Osteoblast (primary cell): ENCODE data around the gene FICD. TPM values are rescaled to one million over a fixed set of nuclear protein-coding genes. Genes with fewer than 3 reads are reported as not detected.

Source experiments
- DNase-seq: peaks from one replicate; pipeline ENCODE4 v3.0.0; 2011; ENCODE audit warnings: low spot score, mixed read lengths; ENCODE audit not compliant: insufficient read length; ENCODE audit errors: missing footprints
- H2AFZ ChIP-seq: 2 replicates; pipeline ENCODE4 v1.6.0; 2011; ENCODE audit warnings: mild to moderate bottlenecking, low read length
- H3K27ac ChIP-seq: 2 replicates; pipeline ENCODE4 v1.5.1; 2011; ENCODE audit warnings: mild to moderate bottlenecking, low read depth, low read length, moderate library complexity
- H3K27me3 ChIP-seq: 2 replicates; pipeline ENCODE4 v1.6.0; 2012; ENCODE audit warnings: mild to moderate bottlenecking, control low read depth, inconsistent platforms, low read length, moderate library complexity; ENCODE audit not compliant: insufficient read depth
- H3K36me3 ChIP-seq: 2 replicates; pipeline ENCODE4 v1.5.1; 2011; ENCODE audit warnings: mild to moderate bottlenecking, low read length, control low read depth, moderate library complexity; ENCODE audit not compliant: insufficient read depth
- H3K4me1 ChIP-seq: 2 replicates; pipeline ENCODE4 v1.5.1; 2011; ENCODE audit warnings: mild to moderate bottlenecking, low read length, control low read depth, moderate library complexity; ENCODE audit not compliant: insufficient read depth
- H3K4me2 ChIP-seq: 2 replicates; pipeline ENCODE4 v1.6.0; 2011; ENCODE audit warnings: mild to moderate bottlenecking, low read length; ENCODE audit not compliant: insufficient read depth
- H3K4me3 ChIP-seq: fragments of 200-600 bp; sonication (generic); 3 replicates; pipeline ENCODE4 v1.5.1; 2012; ENCODE audit warnings: mild to moderate bottlenecking, low read length, inconsistent platforms; ENCODE audit not compliant: insufficient read depth
- H3K79me2 ChIP-seq: 2 replicates; pipeline ENCODE4 v1.6.0; 2012; ENCODE audit warnings: mild to moderate bottlenecking, low read length, control low read depth, inconsistent platforms; ENCODE audit not compliant: insufficient read depth
- H3K9me3 ChIP-seq: 2 replicates; pipeline ENCODE4 v1.5.1; 2011; ENCODE audit warnings: low read depth, low read length, control low read depth
- H4K20me1 ChIP-seq: 2 replicates; pipeline ENCODE4 v1.6.0; 2012; ENCODE audit warnings: mild to moderate bottlenecking, low read length, control low read depth; ENCODE audit not compliant: insufficient read depth
- total RNA-seq: library from RNA; depleted of rRNA; stranded (reverse); fragments of >200 nt; gene quantifications from 2 replicates; pipeline ENCODE4 v1.2.3, GENCODE V29; 2012
- TF ChIP-seq, protein P1 (sequence below): IDR thresholded peaks from 2 replicates; pipeline ENCODE4 v1.5.1; 2011; ENCODE audit warnings: mild to moderate bottlenecking, low read depth, low read length, moderate library complexity; ENCODE audit errors: extremely low read depth

Gene FICD
- total RNA-seq, 1 donor = 5.4 TPM

DNA sequence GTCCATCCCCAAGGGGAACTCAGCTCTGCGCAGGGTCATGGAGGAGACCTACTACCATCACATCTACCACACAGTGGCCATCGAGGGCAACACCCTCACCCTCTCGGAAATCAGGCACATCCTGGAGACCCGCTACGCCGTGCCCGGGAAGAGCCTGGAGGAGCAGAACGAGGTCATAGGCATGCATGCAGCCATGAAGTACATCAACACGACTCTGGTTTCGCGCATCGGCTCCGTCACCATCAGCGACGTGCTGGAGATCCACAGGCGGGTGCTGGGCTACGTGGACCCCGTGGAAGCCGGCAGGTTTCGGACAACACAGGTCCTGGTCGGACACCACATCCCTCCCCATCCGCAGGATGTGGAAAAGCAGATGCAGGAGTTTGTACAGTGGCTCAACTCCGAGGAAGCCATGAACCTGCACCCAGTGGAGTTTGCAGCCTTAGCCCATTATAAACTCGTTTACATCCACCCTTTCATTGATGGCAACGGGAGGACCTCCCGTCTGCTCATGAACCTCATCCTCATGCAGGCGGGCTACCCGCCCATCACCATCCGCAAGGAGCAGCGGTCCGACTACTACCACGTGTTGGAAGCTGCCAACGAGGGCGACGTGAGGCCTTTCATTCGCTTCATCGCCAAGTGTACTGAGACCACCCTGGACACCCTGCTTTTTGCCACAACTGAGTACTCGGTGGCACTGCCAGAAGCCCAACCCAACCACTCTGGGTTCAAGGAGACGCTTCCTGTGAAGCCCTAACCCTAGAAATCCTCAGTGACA, 3.8 kb downstream of the FICD start:
- Histone ChIP-seq H3K4me1 (peaks cover 8% of the 10 kb centered on the region), H2AFZ (no peak overlapping the region), H3K27me3 (no peaks in the 10 kb centered on the region), H3K27ac (no peak overlapping the region), H3K9me3 (no peaks in the 10 kb centered on the region), H4K20me1 (no peaks in the 10 kb centered on the region), H3K4me3 (no peak overlapping the region), H3K79me2 (peaks cover 22% of the 10 kb centered on the region), H3K4me2 (no peak overlapping the region), H3K36me3 (peaks cover 61% of the 10 kb centered on the region)
- DNase-seq = no peak
- TF ChIP-seq, protein P1, sequence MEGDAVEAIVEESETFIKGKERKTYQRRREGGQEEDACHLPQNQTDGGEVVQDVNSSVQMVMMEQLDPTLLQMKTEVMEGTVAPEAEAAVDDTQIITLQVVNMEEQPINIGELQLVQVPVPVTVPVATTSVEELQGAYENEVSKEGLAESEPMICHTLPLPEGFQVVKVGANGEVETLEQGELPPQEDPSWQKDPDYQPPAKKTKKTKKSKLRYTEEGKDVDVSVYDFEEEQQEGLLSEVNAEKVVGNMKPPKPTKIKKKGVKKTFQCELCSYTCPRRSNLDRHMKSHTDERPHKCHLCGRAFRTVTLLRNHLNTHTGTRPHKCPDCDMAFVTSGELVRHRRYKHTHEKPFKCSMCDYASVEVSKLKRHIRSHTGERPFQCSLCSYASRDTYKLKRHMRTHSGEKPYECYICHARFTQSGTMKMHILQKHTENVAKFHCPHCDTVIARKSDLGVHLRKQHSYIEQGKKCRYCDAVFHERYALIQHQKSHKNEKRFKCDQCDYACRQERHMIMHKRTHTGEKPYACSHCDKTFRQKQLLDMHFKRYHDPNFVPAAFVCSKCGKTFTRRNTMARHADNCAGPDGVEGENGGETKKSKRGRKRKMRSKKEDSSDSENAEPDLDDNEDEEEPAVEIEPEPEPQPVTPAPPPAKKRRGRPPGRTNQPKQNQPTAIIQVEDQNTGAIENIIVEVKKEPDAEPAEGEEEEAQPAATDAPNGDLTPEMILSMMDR = no peak

DNA sequence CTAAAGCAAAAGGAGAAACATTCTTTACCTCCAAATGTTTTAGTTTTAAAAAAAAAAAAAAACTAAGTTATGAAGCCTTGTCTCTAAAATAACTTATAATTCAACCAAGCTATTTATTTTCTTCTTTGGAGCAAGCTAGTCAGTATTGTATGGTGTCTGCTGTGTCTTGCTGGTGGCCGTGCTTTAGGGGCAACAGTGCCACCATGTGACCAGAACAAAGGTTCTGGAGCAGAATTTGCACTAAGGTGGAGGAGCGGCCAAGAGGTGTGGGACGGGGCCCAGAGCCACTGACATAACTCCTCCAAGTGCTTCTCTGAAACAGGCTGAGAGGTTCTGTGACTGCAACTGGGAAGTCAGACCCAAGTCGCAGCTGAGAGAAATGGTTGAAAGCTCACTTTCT, 4.5 kb downstream of the FICD start:
- H4K20me1 ChIP-seq = no peaks in the 10 kb centered on the region
- peaks cover 8% of the 10 kb centered on the region for H3K4me1 ChIP-seq
- H3K4me2 ChIP-seq = no peak overlapping the region
- peaks cover 27% of the 10 kb centered on the region for H3K79me2 ChIP-seq
- no peak for DNase-seq
- H3K27ac ChIP-seq = no peak overlapping the region
- TF ChIP-seq, protein P1 = no peak
- no peak overlapping the region for H3K4me3 ChIP-seq
- H2AFZ ChIP-seq = no peak overlapping the region
- peaks cover 68% of the 10 kb centered on the region for H3K36me3 ChIP-seq
- H3K9me3 ChIP-seq = no peaks in the 10 kb centered on the region
- H3K27me3 ChIP-seq = no peaks in the 10 kb centered on the region

GRCh38 chr12:108523365-108523764, 8.3 kb downstream of the FICD start:
- no peaks in the 10 kb centered on the region for H3K9me3 ChIP-seq
- no peak overlapping the region for H3K4me2 ChIP-seq
- no peaks in the 10 kb centered on the region for H3K27me3 ChIP-seq
- H2AFZ ChIP-seq = no peak overlapping the region
- no peak for DNase-seq
- TF ChIP-seq, protein P1 = no peak
- peaks cover 10% of the 10 kb centered on the region for H3K4me1 ChIP-seq
- H3K4me3 ChIP-seq = no peak overlapping the region
- peaks cover 15% of the 10 kb centered on the region for H4K20me1 ChIP-seq
- H3K27ac ChIP-seq = no peak overlapping the region
- peaks cover 17% of the 10 kb centered on the region for H3K79me2 ChIP-seq
- peaks cover 91% of the 10 kb centered on the region for H3K36me3 ChIP-seq

GRCh38 chr12:108525681-108526080, 10.6 kb downstream of the FICD start:
- no peak overlapping the region for H3K4me2 ChIP-seq
- H4K20me1 ChIP-seq = peaks cover 21% of the 10 kb centered on the region
- H3K9me3 ChIP-seq = no peaks in the 10 kb centered on the region
- DNase-seq = peak; percentile 94
- peak overlapping the region; percentile 65 for H3K27ac ChIP-seq
- TF ChIP-seq, protein P1 = no peak
- peaks cover 85% of the 10 kb centered on the region for H3K36me3 ChIP-seq
- no peak overlapping the region for H2AFZ ChIP-seq
- H3K79me2 ChIP-seq = peaks cover 7% of the 10 kb centered on the region
- H3K4me1 ChIP-seq = peaks cover 10% of the 10 kb centered on the region
- no peak overlapping the region for H3K4me3 ChIP-seq
- no peaks in the 10 kb centered on the region for H3K27me3 ChIP-seq
